Kidney (tissue), 22 donors: ENCODE data around the gene SULT1B1. TPM values are rescaled to one million over a fixed set of nuclear protein-coding genes. Genes with fewer than 3 reads are reported as not detected.
A peak's percentile ranks its signal among the peaks of the same experiment; 100 is the strongest.

Experiments used
- DNase-seq, 5 donors: peaks; one replicate each; pipeline ENCODE4 v3.0.0-alpha.2; 2013 to 2020
- FAIRE-seq: peaks from 2 replicates; lab custom pipeline; 2012; peaks lifted over from hg19 to GRCh38; lab: Jason Lieb, UNC
- H3K27ac ChIP-seq, 2 donors: one replicate each; pipeline ENCODE4 v1.7.0; 2013; ENCODE audit warnings: low read depth in 2 of 2, low read length in 2 of 2, inconsistent platforms in 1 of 2
- H3K27me3 ChIP-seq: one replicate; pipeline ENCODE4 v1.7.1; 2013; ENCODE audit warnings: low read length, inconsistent platforms; ENCODE audit not compliant: control insufficient read depth, insufficient read depth
- H3K36me3 ChIP-seq, 3 donors: one replicate each; pipeline versions ENCODE4 v1.7.0 to v1.7.1; 2013; ENCODE audit warnings: low read length in 3 of 3, control low read depth in 1 of 3, inconsistent platforms in 1 of 3; ENCODE audit not compliant: insufficient read depth in 3 of 3, control insufficient read depth in 2 of 3
- H3K4me1 ChIP-seq, 3 donors: one replicate each; pipeline versions ENCODE4 v1.7.0 to v1.7.1; 2013; ENCODE audit warnings: low read length in 3 of 3, inconsistent platforms in 1 of 3, low read depth in 1 of 3; ENCODE audit not compliant: control insufficient read depth in 2 of 3, insufficient read depth in 2 of 3
- H3K4me3 ChIP-seq, 3 donors: one replicate each; pipeline versions ENCODE4 v1.7.0 to v1.8.1; 2013; ENCODE audit warnings: low read length in 3 of 3, control low read depth in 1 of 3, inconsistent platforms in 1 of 3
- H3K9ac ChIP-seq, 3 donors: one replicate each; pipeline versions ENCODE4 v1.7.0 to v1.7.1; 2013; ENCODE audit warnings: low read length in 3 of 3, control low read depth in 1 of 3, inconsistent platforms in 1 of 3
- H3K9me3 ChIP-seq, 3 donors: one replicate each; pipeline versions ENCODE4 v1.7.0 to v1.7.1; 2013; ENCODE audit warnings: low read length in 3 of 3, control low read depth in 1 of 3, inconsistent platforms in 1 of 3; ENCODE audit not compliant: control insufficient read depth in 2 of 3, insufficient read depth in 1 of 3
- CTCF ChIP-seq: IDR thresholded peaks from 3 replicates; pipeline ENCODE4 v1.5.1; 2012; ENCODE audit warnings: mild to moderate bottlenecking, moderate library complexity, borderline replicate concordance; ENCODE audit not compliant: insufficient read depth; ENCODE audit errors: extremely low read depth
- intact Hi-C: fragments of 100-400 bp; cut with DNase I; formaldehyde crosslinking; loops from one replicate; pipeline ENCODE4 v1.11.1; 2022
- long read RNA-seq, 10 donors: library from polyadenylated mRNA in 1 of 10; unstranded in 1 of 10; transcript quantifications; one replicate each; pipeline ENCODE4 v2.0.0 and lab custom pipeline, GENCODE V29; 2021 to 2026
- polyA plus RNA-seq: library from polyadenylated mRNA; stranded (reverse); fragments of 350-450 nt; fragmentation: Illumina TruSeq; extraction: RNeasy Lipid Tissue Mini Kit (QIAGEN cat#74804); gene quantifications from one replicate; pipeline ENCODE4 v1.2.3, GENCODE V29; 2014; ENCODE audit warnings: low read depth, low replicate concordance; ENCODE audit not compliant: insufficient read depth
- total RNA-seq: library from RNA; stranded (reverse); fragmentation: NEBNext Ultra II Directional; extraction: Animal tissue kit (Norgen Biotek cat#: 25700); gene quantifications from one replicate; pipeline ENCODE4 v1.2.1, GENCODE V29; 2021
- donor health status: control.
- donor health status: control.
- donor health status: control.
- donor health status: control.
- donor health status: control.
- donor health status: DM: yes; HTN: yes; CAD: no.
- donor health status: Normal renal cell carcinoma (clear cell type).

SULT1B1 gene
- total RNA-seq (4.7 TPM), polyA plus RNA-seq (0.39 TPM)
- long read RNA-seq, donor 1, result 0 reads
- long read RNA-seq, donor 2, result 0 reads
- long read RNA-seq, donor 3, result 0 reads
- long read RNA-seq, donor 4, result 0 reads
- long read RNA-seq, donor 5, result 0 reads
- long read RNA-seq, donor 6, result 0 reads
- long read RNA-seq, donor 7, partial matches to known transcripts, result 1 of 1 reads
- long read RNA-seq, donor 7, other reads (novel, unspliced or antisense), result 0 of 1 reads
- long read RNA-seq, donor 8, result 0 reads
- long read RNA-seq, donor 9, result 0 reads
- long read RNA-seq, donor 10, result 0 reads

DNA sequence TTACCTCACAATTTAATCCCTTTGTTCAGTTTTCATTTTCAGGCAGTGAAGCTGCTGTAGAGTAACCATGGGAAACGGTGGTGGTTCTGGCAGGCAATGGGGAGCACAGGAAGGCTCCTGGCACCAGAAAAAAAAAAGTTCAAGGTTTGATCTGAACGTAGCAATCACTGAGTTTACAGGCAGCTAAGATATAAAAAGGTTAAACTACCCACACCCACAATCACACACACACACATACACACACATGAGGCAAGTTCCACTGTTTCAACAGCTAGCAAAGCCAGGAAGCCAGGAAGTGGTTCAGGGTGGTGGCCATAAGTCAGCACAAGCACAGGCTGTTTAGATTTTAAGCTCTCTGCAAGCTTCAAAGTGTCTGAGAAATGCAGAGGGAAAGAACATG, at the start of gene SULT1B1:
TSS of gene SULT1B1 (minus strand) at position 166 of the 400 bp plus-strand sequence. CDS start 5,403 bp downstream, outside the sequence.
- DNase-seq (peak in 2 of 5 donors; percentile 18 to 21), FAIRE-seq (no peak)
- Histone ChIP-seq H3K4me1 (no peaks in the 10 kb centered on the region), H3K9ac (no peak within 1 kb of the TSS), H3K4me3 (no peak within 1 kb of the TSS), H3K9me3 (no peaks in the 10 kb centered on the region), H3K27me3 (no peaks in the 10 kb centered on the region), H3K27ac (no peak within 1 kb of the TSS), H3K36me3 (no peaks in the 10 kb centered on the region)
- intact Hi-C loops, result no loop called here
- no peak for TF ChIP-seq CTCF

DNA sequence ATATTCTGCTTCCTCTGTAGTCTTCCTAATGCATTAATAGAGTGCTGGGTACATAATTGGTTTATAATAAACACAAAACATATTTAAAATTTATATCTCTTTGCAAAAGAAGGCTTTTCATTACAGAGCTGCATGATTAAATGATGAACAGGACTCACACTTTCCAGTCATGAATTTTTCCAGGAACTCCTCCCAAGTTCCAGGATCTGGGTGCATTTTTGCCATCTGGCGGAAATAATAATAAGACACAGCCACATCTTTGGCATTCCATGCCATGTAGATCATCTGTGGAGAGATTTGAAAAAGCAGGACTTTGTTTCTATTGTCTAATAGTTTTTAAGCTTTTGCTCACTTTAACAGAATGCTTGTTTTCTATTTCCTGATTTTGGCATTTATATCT, 40.2 kb upstream of the SULT1B1 start:
- no peaks in the 10 kb centered on the region for H3K4me1 ChIP-seq
- no peak overlapping the region for H3K4me3 ChIP-seq
- no peaks in the 10 kb centered on the region for H3K36me3 ChIP-seq
- FAIRE-seq (no peak), DNase-seq (no peak)
- intact Hi-C loops, result no loop called here
- H3K9me3 ChIP-seq, result peaks cover 0 to 3% (median 0%) of the 10 kb centered on the region in 3 donors
- H3K27me3 ChIP-seq, result no peaks in the 10 kb centered on the region
- no peak overlapping the region for H3K27ac ChIP-seq
- no peak for TF ChIP-seq CTCF
- no peak overlapping the region for H3K9ac ChIP-seq

DNA sequence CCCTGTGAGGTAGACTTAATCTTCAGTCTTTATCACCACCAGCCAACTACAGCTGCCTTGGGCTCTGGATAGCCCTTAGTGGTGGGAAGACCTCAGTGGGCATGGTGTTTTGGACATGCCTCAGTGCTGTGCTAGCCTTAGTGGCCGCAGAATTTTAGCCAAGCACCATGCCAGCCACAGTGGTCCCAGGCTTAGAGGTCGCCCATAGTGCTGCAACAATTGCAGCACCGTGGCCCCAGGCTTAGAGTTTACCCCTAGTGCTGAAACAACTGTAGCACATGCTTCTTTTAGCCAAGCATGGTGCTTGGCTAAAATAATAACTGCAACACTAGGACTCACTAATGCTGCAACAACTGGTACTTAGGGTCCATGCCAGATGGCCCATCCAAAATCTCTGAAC, 38.9 kb upstream of the SULT1B1 start:
- Histone ChIP-seq H3K4me3 (no peak overlapping the region), H3K36me3 (no peaks in the 10 kb centered on the region), H3K9me3 (peaks cover 0 to 3% (median 0%) of the 10 kb centered on the region in 3 donors), H3K27me3 (no peaks in the 10 kb centered on the region), H3K27ac (no peak overlapping the region), H3K9ac (no peak overlapping the region), H3K4me1 (no peaks in the 10 kb centered on the region)
- FAIRE-seq (no peak), DNase-seq (peak in 1 of 5 donors; percentile 35)
- intact Hi-C loops, result no loop called here
- TF ChIP-seq CTCF, result no peak

- Histone ChIP-seq H3K36me3 (no peaks in the 10 kb centered on the region), H3K9ac (no peak overlapping the region), H3K4me1 (no peaks in the 10 kb centered on the region), H3K27me3 (no peaks in the 10 kb centered on the region), H3K27ac (no peak overlapping the region), H3K9me3 (no peaks in the 10 kb centered on the region), H3K4me3 (no peak overlapping the region)
- FAIRE-seq (no peak), DNase-seq (no peak)
- intact Hi-C loops, result no loop called here
- no peak for TF ChIP-seq CTCF
Observed at GRCh38 chr4:69793732-69794131, 33.3 kb upstream of the SULT1B1 start.
